Renal cortical epithelial cell (primary cell): ENCODE measurements around the gene LHFPL6. TPM values are rescaled to one million over a fixed set of nuclear protein-coding genes. Genes with fewer than 3 reads are reported as not detected.

ENCODE experiments used
- DNase-seq: peaks from one replicate; pipeline ENCODE4 v3.0.0-alpha.2; 2011; ENCODE audit warnings: low read depth
- total RNA-seq: library from RNA; depleted of rRNA; stranded (reverse); fragments of >200 nt; gene quantifications from 2 replicates; pipeline ENCODE4 v1.2.3, GENCODE V29; 2014

The LHFPL6 gene
- total RNA-seq, 1 donor from 2014 or later, result 14.1 TPM

- DNase-seq, result no peak
Observed at GRCh38 chr13:39554371-39554770, 48.6 kb downstream of the LHFPL6 start.

DNA sequence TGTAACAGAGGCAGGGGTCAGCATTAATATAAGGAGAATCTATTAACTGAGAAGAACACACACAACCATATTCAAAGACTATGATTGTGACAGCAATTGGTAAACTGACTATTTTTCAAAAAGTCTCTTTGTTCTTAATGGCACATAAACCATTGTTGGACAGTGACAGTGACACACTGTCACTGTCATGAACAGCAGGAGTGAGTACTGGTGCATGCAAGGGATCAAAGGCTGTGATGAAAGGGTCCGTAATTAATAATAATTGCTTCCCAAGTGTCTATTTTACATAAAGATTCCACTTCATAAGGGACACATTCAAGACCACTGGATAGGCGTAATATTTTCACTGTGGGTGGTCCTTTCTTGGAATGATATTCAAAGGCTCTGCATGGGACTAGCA, 50.7 kb downstream of the LHFPL6 start:
- DNase-seq, result no peak

DNA sequence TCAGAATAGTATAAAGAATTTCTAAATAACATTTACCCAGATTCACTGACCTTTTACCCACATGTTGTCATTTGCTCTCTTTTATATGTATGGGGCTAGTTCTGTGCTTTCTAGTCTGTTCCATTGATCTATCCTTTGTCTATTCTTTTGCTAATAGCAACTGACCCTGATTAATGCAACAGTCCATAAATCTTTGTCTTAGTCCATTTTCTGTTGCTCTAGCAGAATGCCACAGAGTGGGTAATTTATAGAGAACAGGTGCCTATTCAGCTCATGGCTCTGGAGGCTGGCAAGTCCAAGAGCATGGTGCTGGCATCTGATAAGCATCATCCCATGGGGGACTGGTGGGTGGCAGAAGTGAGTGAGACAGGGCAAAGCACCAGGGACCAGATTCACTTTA, 52.1 kb downstream of the LHFPL6 start:
- no peak for DNase-seq

GRCh38 chr13:39547108-39547507, 55.9 kb downstream of the LHFPL6 start:
- DNase-seq, result no peak

DNA sequence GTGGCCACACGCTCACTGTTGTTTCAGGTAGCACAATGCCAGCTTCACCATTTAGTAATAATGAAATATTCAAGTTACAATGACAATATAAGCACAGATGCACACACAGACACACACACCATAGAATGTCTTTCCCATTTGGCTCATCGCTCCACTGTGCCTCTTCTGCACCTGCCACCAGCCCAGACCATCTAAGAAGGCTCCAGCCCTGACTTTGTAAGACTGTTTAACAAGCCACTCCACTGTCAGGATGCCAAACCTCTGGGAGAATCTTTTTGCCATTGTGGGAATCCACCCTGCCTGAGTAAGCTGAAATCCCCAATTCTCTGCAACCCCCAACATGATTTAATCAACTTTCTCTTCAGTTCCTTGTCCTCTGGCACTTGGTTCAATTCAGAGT, 60.6 kb downstream of the LHFPL6 start:
- DNase-seq, result no peak

- no peak for DNase-seq
Observed at GRCh38 chr13:39540929-39541605, 61.9 kb downstream of the LHFPL6 start.

DNA sequence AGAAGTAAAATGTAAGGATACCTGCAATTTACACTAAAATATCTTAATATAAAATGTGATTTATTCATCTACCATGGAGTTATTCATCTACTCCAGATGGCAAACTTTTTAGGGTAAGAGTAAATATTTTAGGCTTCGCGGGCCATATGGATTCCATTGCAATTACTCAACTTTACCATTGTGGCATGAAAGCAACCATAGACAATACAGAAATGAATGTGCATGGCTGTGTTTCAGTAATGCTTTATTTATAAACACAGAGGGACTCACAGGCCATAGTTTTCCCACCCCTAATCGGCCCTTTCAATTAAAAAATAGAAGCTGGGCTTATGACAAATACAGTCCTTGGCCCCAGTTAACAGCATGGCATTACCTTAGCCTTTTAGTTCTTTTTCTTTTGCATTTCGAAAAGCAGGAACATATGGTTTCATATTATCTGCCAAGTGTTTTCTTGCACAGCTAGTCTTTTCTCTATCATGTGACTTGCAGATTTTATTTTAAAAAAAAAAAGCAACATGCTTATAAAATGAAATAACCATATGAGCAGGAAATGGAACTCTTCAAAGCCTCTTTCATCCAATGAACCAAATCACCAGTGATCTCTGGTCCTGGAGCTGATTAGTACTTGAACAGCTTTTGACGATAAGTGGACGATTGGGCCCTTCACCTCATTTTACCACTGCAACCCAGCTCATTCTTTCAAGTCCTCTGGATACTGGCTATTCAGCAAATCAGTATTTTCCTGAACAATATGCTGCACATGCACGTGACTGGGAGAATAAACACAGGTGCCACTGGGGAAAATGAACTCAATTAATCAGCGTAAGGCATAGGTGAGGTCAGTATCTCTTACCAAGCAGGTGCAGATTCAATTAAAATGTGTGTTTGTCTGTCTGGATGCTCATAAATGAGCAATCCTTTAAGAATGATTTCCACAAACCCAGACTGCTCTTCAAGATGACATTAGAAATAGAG, 63.9 kb downstream of the LHFPL6 start:
- DNase-seq, result no peak

DNA sequence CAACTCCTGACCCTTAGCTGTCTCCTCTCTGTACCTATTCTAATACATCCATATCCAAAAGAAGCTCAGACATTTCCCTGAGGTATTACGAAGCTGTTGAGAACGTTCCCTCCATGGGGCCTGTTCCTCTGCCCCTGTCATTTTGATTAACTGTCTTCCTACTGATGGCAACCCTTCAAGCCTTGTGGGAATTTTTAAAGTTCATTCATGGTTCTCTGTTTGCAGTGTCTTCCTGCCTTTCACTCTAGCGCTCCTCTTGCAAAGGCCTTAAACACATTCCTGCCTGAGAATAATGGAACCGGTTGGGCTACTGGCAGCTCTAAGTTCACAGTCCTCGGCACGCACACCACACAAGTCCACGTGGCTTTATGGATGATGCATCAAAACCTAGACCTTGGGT, 66.1 kb downstream of the LHFPL6 start:
- peak; percentile 32 for DNase-seq

DNA sequence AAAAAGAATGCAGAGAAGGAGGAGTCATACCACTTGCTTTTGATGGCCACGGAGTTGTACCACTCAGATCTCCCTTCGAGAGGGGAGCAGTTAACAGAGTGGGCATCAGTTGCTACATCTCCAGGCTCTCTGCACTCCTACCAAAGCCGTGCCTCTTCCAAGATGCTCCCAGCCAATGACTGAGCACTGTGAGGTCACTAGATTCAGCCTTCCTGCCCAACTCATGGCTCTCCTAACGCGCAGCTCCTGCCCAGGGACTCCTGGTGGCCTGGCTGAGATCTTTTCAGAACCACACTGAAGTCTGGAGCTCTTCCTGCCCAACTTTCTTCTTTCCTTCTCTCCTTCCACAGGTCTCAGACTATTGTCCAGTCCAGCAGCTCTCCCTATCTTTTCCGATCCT, 66.7 kb downstream of the LHFPL6 start:
- no peak for DNase-seq

- no peak for DNase-seq
Observed at GRCh38 chr13:39533651-39534150, 69.3 kb downstream of the LHFPL6 start.

DNA sequence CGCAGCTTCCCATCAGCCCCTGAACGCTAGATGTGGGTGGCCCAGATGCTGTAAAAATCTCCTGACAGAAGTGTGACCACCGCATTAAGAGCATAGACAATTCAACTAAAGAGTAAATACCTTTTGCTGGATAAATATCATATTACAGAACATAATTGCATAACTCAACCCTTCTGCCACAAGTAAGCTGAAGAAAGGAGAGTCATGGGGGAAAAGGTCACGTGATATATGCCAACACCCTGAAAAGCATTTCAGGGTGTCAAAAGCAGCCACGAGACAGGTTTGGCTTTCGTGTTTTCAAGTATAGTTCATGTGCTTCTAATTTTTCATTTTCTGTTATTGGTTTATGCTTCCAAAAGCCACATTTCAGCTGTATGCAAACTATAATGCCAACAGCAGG, 71.3 kb downstream of the LHFPL6 start:
- no peak for DNase-seq

- no peak for DNase-seq
Observed at GRCh38 chr13:39530916-39531315, 72.1 kb downstream of the LHFPL6 start.

DNA sequence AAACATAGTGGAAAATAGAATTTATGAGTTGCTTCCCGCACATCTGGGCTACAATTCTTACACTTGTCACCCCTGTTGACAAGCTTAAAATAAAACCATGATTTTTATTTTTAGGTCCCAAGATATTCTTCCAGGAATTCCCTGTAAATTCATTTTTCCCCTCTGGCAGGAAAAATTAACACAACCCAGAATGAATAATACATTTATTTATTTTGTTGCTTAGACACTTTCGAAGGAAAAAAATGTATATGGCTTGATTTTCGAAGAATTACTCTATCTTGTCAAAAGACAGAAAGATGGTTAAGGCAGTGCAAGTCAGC, 74.4 kb downstream of the LHFPL6 start:
- DNase-seq, result no peak

DNA sequence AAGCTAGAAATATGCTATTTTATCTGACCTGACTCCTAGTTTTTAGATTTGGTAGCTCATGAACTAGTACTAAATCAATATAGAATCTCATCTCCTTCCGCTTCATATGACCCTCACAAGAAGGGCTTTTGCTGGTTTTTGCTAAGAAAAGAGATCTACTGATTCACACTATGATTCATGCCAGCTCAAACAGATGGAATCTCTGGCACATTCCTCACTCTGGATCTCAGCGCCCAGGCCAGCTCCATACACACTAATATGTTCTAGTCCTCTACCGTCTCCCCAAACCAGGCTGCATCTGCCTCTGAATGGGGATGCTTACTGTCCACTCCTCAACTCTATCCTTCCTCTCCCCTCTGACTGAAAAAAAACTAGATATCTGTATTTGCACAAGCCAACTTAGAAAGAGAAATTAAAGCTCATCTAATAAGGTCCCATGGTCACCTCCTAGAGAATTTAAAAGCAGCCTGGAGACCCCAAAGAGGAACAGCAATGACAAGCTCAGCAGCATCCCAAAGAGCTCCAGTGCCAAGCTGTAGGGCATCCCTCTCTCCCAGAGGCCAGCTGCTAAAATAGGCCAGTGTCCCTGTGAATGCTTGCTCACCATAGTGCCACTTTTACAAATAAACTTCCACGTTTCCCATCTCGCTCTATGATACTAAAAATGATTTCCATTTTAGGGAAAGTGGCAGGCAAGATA, 74.9 kb downstream of the LHFPL6 start:
- peak; percentile 91 for DNase-seq

DNA sequence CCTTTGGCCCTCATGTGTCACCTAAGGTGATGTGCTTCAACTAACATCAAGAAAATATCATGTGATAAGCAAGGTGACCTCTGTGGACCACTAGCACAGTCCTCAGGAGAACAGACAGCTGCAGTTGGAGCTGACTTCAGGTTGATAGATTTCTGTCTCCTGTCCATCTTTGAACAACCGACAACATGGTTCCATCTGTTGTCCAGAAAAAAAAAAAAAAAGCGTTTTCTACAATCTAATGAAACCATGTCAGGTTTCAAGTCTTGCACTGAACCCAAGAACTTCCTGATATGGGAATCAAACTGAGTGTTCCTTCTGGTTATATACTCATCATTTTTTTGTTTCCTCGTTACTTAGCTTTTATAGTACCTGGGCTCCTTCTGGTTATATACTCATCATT, 75.7 kb downstream of the LHFPL6 start:
- DNase-seq, result no peak

- DNase-seq, result no peak
Observed at GRCh38 chr13:39526499-39526898, 76.5 kb downstream of the LHFPL6 start.

GRCh38 chr13:39525506-39525905, 77.5 kb downstream of the LHFPL6 start:
- DNase-seq, result no peak

DNA sequence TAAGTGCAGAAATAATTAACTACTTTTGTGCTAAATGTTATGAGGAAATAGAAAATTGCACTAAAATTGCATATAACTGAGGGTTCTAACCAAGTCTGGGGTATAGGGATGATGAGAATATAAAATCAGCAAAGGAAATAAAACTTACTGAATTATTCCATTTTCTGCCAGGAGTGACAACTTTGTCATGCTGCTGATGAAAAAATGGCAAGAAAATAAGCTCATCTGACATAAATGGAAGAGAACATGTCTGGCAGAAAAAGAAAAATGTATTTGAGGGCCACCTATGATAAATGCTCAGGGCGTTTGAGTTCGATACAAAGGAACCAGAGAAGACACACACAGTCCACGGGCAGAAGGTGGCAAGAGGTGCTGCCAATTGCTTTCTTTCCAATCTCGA, 78.2 kb downstream of the LHFPL6 start:
- DNase-seq, result no peak

DNA sequence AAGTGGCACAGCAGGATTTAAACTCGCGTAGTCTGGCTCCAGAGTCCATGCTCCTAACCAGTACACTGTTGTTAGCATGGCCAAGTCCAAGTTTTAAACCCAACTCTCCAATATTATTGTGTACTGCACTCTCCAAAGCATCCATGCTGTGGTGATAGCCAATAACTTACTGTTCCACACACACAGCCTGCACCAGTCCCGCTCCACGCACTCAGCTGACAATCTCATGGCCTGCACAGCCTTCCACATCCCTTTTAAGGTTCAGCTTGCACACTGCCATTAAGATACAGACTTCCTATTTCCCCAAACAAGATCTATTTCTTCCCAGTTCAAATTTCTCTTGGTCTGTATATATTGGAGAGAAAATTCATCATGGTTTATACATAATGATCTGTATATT, 80.7 kb downstream of the LHFPL6 start:
- DNase-seq, result no peak

- no peak for DNase-seq
Observed at GRCh38 chr13:39521701-39522100, 81.3 kb downstream of the LHFPL6 start.

DNA sequence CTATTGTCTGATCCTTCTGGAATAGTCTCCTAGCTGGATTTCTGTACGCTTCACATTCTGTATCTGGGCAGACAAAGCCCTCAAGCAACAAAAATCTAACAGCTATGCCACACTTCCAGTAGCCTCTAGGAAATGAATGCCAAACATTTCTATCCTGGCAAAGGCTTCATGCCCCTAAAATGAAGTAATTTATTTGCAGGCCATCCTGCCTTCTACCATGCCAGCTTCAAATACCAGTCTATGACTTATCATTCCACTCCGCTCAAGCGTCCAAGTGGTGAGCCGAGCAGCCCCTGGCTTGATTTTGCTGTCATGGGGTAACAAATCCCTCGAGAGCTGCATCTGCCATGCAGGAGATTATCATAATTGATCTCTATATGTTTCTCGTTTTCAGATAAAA, 86.9 kb downstream of the LHFPL6 start:
- DNase-seq, result peak; percentile 84

DNA sequence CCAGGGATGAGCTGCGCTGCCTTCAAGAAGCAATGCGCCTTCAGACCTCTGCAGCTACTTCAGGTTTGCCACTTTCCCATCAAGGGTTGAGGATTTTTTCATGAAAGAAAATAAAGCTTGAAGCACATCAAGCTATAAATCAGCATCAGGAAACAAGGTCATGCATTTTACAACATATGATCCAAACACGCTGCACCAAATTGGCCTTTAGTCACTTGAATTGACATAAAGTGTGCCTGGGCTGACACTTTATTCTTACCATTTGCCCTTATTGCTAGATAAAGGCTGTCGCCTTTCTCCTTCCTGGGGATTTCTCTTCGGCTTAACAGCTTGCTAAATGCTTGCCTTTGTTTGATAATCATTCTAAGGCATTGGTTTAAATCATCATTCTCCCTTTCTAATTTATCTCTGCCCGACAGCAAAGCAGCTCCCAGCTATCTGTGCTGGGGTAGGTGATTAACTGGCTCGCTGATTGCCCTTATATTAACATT, 87.7 kb downstream of the LHFPL6 start:
- DNase-seq, result no peak
